Measurements from ENCODE around the gene PSMA6. TPM values are rescaled to one million over a fixed set of nuclear protein-coding genes. Genes with fewer than 3 reads are reported as not detected.
"Not testable (repeated sequence)": the region's sequence is repeated elsewhere in the genome, so short reads cannot be mapped to it uniquely, and the experiment has no call there.

The PSMA6 gene
- total and polyA plus RNA-seq, 4 donors = 87.5 to 151 (median 98.8) TPM

- TF ChIP-seq ATF3 (IDR thresholded peaks at IDR 0.05) (no peak), RXRA (IDR thresholded peaks at IDR 0.05) (no peak), YY1 (IDR thresholded peaks at IDR 0.05) (no peak), MAX (IDR thresholded peaks at IDR 0.05) (no peak), FOXA1 (IDR thresholded peaks at IDR 0.05) (no peak), HNF4A (conservative IDR thresholded peaks at IDR 0.05) (no peak), HNF4G (IDR thresholded peaks at IDR 0.05) (no peak), ZBTB33 (IDR thresholded peaks at IDR 0.05) (no peak), GABPA (IDR thresholded peaks at IDR 0.05 in 1 of 2, conservative IDR thresholded peaks at IDR 0.05 in 1 of 2) (no peak), NR2F2 (IDR thresholded peaks at IDR 0.05) (no peak)
- no peak overlapping the region for H3K9ac ChIP-seq (ENCODE audit: low read depth in 1 of 2, low read length in 2 of 2)
- H3K36me3 ChIP-seq (ENCODE audit: control insufficient read depth in 4 of 4, insufficient read depth in 3 of 4, low read depth in 1 of 4, low read length in 3 of 4) = no peaks in the 10 kb centered on the region
- H3K4me3 ChIP-seq (ENCODE audit: low read depth in 1 of 3, low read length in 3 of 3) = no peak overlapping the region
- peaks cover 1 to 15% (median 6%) of the 10 kb centered on the region in 4 donors for H3K4me1 ChIP-seq (ENCODE audit: control insufficient read depth in 4 of 4, insufficient read depth in 4 of 4, low read length in 3 of 4)
- DNase-seq (ENCODE audit: low spot score) = no peak
- H3K27ac ChIP-seq (ENCODE audit: low read depth in 1 of 2, low read length in 2 of 2) = no peak overlapping the region
- no peaks in the 10 kb centered on the region for H3K27me3 ChIP-seq (ENCODE audit: control insufficient read depth in 4 of 4, insufficient read depth in 4 of 4, low read length in 3 of 4)
- WGBS = 95% methylated on average over 3 of the region's 3 CpGs
- no peaks in the 10 kb centered on the region for H3K9me3 ChIP-seq (ENCODE audit: control insufficient read depth in 4 of 4, low read length in 3 of 4)
These were observed 8.0 kb downstream of the PSMA6 start for GRCh38 chr14:35300228-35300627.

GRCh38 chr14:35301334-35301733 is 9.2 kb downstream of the PSMA6 start:
- not testable (repeated sequence) for H3K4me3 ChIP-seq (ENCODE audit: low read depth in 1 of 3, low read length in 3 of 3); DNase-seq (ENCODE audit: low spot score); H3K27me3 ChIP-seq (ENCODE audit: control insufficient read depth in 4 of 4, insufficient read depth in 4 of 4, low read length in 3 of 4); H3K9ac ChIP-seq (ENCODE audit: low read depth in 1 of 2, low read length in 2 of 2); H3K9me3 ChIP-seq (ENCODE audit: control insufficient read depth in 4 of 4, low read length in 3 of 4); H3K27ac ChIP-seq (ENCODE audit: low read depth in 1 of 2, low read length in 2 of 2); H3K36me3 ChIP-seq (ENCODE audit: control insufficient read depth in 4 of 4, insufficient read depth in 3 of 4, low read depth in 1 of 4, low read length in 3 of 4)
- 85% methylated on average over 4 of the region's 4 CpGs for WGBS
- H3K4me1 ChIP-seq (ENCODE audit: control insufficient read depth in 4 of 4, insufficient read depth in 4 of 4, low read length in 3 of 4) = peaks cover 0 to 15% (median 7%) of the 10 kb centered on the region in 4 donors

GRCh38 chr14:35301735-35302528 is 9.8 kb downstream of the PSMA6 start:
- H3K4me3 ChIP-seq (ENCODE audit: low read depth in 1 of 3, low read length in 3 of 3) = no peak overlapping the region
- H3K9ac ChIP-seq (ENCODE audit: low read depth in 1 of 2, low read length in 2 of 2) = no peak overlapping the region
- no peak overlapping the region for H3K27ac ChIP-seq (ENCODE audit: low read depth in 1 of 2, low read length in 2 of 2)
- H3K9me3 ChIP-seq (ENCODE audit: control insufficient read depth in 4 of 4, low read length in 3 of 4) = no peaks in the 10 kb centered on the region
- H3K4me1 ChIP-seq (ENCODE audit: control insufficient read depth in 4 of 4, insufficient read depth in 4 of 4, low read length in 3 of 4) = peaks cover 0 to 15% (median 7%) of the 10 kb centered on the region in 4 donors
- 98% methylated on average over 1 of the region's 1 CpG for WGBS
- TF ChIP-seq SP1 (IDR thresholded peaks at IDR 0.05) = no peak
- TF ChIP-seq ATF3 (IDR thresholded peaks at IDR 0.05) = no peak
- TF ChIP-seq GABPA (IDR thresholded peaks at IDR 0.05 in 1 of 2, conservative IDR thresholded peaks at IDR 0.05 in 1 of 2) = no peak
- no peak for TF ChIP-seq JUND (IDR thresholded peaks at IDR 0.05)
- TF ChIP-seq RXRA (IDR thresholded peaks at IDR 0.05) = no peak
- TF ChIP-seq HNF4G (IDR thresholded peaks at IDR 0.05) = no peak
- TF ChIP-seq FOXA2 (IDR thresholded peaks at IDR 0.05) = no peak
- no peak for TF ChIP-seq MAX (IDR thresholded peaks at IDR 0.05)
- DNase-seq (ENCODE audit: low spot score) = no peak
- no peaks in the 10 kb centered on the region for H3K36me3 ChIP-seq (ENCODE audit: control insufficient read depth in 4 of 4, insufficient read depth in 3 of 4, low read depth in 1 of 4, low read length in 3 of 4)
- H3K27me3 ChIP-seq (ENCODE audit: control insufficient read depth in 4 of 4, insufficient read depth in 4 of 4, low read length in 3 of 4) = no peaks in the 10 kb centered on the region
